ENCODE measurements around the gene SNX22.

The SNX22 gene

GRCh38 chr15:64166102-64166890 is 14.8 kb downstream of the SNX22 start:
- no peak for ATAC-seq (replicated peaks; ENCODE audit: extremely low read depth, poor library complexity, severe bottlenecking)
- no peaks in the 10 kb centered on the region for H3K9me3 Mint-ChIP-seq
- peaks cover 9% of the 10 kb centered on the region for H3K4me1 Mint-ChIP-seq
- DNase-seq (ENCODE audit: low spot score in 2 of 2): no peak
- H3K27ac Mint-ChIP-seq (ENCODE audit: low read depth): no peak overlapping the region
- H3K4me3 Mint-ChIP-seq: no peak overlapping the region
- H3K36me3 Mint-ChIP-seq (ENCODE audit: insufficient read depth): peaks cover 19% of the 10 kb centered on the region
- H3K27me3 Mint-ChIP-seq: no peaks in the 10 kb centered on the region

GRCh38 chr15:64180235-64180824 is 28.8 kb downstream of the SNX22 start:
- no peak overlapping the region for H3K27ac Mint-ChIP-seq (ENCODE audit: low read depth)
- H3K27me3 Mint-ChIP-seq: no peaks in the 10 kb centered on the region
- peaks cover 14% of the 10 kb centered on the region for H3K36me3 Mint-ChIP-seq (ENCODE audit: insufficient read depth)
- H3K4me3 Mint-ChIP-seq: no peak overlapping the region
- DNase-seq (ENCODE audit: low spot score in 2 of 2) (no peak), ATAC-seq (replicated peaks; ENCODE audit: extremely low read depth, poor library complexity, severe bottlenecking) (no peak)
- H3K9me3 Mint-ChIP-seq: no peaks in the 10 kb centered on the region
- no peaks in the 10 kb centered on the region for H3K4me1 Mint-ChIP-seq

- H3K4me1 Mint-ChIP-seq: peaks cover 3% of the 10 kb centered on the region
- DNase-seq (ENCODE audit: low spot score in 2 of 2) (no peak), ATAC-seq (replicated peaks; ENCODE audit: extremely low read depth, poor library complexity, severe bottlenecking) (no peak)
- peaks cover 17% of the 10 kb centered on the region for H3K36me3 Mint-ChIP-seq (ENCODE audit: insufficient read depth)
- no peak overlapping the region for H3K27ac Mint-ChIP-seq (ENCODE audit: low read depth)
- H3K9me3 Mint-ChIP-seq: no peaks in the 10 kb centered on the region
- no peak overlapping the region for H3K4me3 Mint-ChIP-seq
- H3K27me3 Mint-ChIP-seq: no peaks in the 10 kb centered on the region
Measured at GRCh38 chr15:64182859-64183370, 31.4 kb downstream of the SNX22 start.

- ATAC-seq (replicated peaks; ENCODE audit: extremely low read depth, poor library complexity, severe bottlenecking): no peak
- Mint-ChIP-seq H3K9me3 (no peaks in the 10 kb centered on the region), H3K27ac (ENCODE audit: low read depth) (no peak overlapping the region), H3K27me3 (no peaks in the 10 kb centered on the region), H3K36me3 (ENCODE audit: insufficient read depth) (peaks cover 15% of the 10 kb centered on the region), H3K4me1 (peaks cover 12% of the 10 kb centered on the region), H3K4me3 (no peak overlapping the region)
- DNase-seq (ENCODE audit: low spot score in 2 of 2): no peak
Measured at GRCh38 chr15:64185146-64185911, 33.8 kb downstream of the SNX22 start.

GRCh38 chr15:64187396-64188191 is 36.1 kb downstream of the SNX22 start:
- ATAC-seq (replicated peaks; ENCODE audit: extremely low read depth, poor library complexity, severe bottlenecking) (no peak), DNase-seq (ENCODE audit: low spot score in 2 of 2) (no peak)
- Mint-ChIP-seq H3K36me3 (ENCODE audit: insufficient read depth) (peaks cover 9% of the 10 kb centered on the region), H3K27me3 (no peaks in the 10 kb centered on the region), H3K9me3 (no peaks in the 10 kb centered on the region), H3K27ac (ENCODE audit: low read depth) (peak overlapping the region; percentile 69), H3K4me1 (peaks cover 12% of the 10 kb centered on the region), H3K4me3 (peak overlapping the region; percentile 67)

GRCh38 chr15:64191971-64192830 is 40.7 kb downstream of the SNX22 start:
- no peak for DNase-seq (ENCODE audit: low spot score in 2 of 2)
- H3K4me3 Mint-ChIP-seq: no peak overlapping the region
- no peak for ATAC-seq (replicated peaks; ENCODE audit: extremely low read depth, poor library complexity, severe bottlenecking)
- H3K4me1 Mint-ChIP-seq: peaks cover 12% of the 10 kb centered on the region
- H3K36me3 Mint-ChIP-seq (ENCODE audit: insufficient read depth): peaks cover 18% of the 10 kb centered on the region
- H3K27ac Mint-ChIP-seq (ENCODE audit: low read depth): no peak overlapping the region
- H3K9me3 Mint-ChIP-seq: no peaks in the 10 kb centered on the region
- no peaks in the 10 kb centered on the region for H3K27me3 Mint-ChIP-seq

- Mint-ChIP-seq H3K9me3 (no peaks in the 10 kb centered on the region), H3K27me3 (no peaks in the 10 kb centered on the region), H3K36me3 (ENCODE audit: insufficient read depth) (peaks cover 26% of the 10 kb centered on the region), H3K27ac (ENCODE audit: low read depth) (no peak overlapping the region), H3K4me3 (no peak overlapping the region), H3K4me1 (no peaks in the 10 kb centered on the region)
- no peak for DNase-seq (ENCODE audit: low spot score in 2 of 2)
- ATAC-seq (replicated peaks; ENCODE audit: extremely low read depth, poor library complexity, severe bottlenecking): no peak
Measured at GRCh38 chr15:64193971-64194370, 42.4 kb downstream of the SNX22 start.

GRCh38 chr15:64197425-64197824 is 45.9 kb downstream of the SNX22 start:
- no peak overlapping the region for H3K27ac Mint-ChIP-seq (ENCODE audit: low read depth)
- H3K9me3 Mint-ChIP-seq: no peaks in the 10 kb centered on the region
- ATAC-seq (replicated peaks; ENCODE audit: extremely low read depth, poor library complexity, severe bottlenecking) (no peak), DNase-seq (ENCODE audit: low spot score in 2 of 2) (no peak)
- no peak overlapping the region for H3K4me3 Mint-ChIP-seq
- peaks cover 32% of the 10 kb centered on the region for H3K36me3 Mint-ChIP-seq (ENCODE audit: insufficient read depth)
- no peaks in the 10 kb centered on the region for H3K4me1 Mint-ChIP-seq
- H3K27me3 Mint-ChIP-seq: no peaks in the 10 kb centered on the region

- no peak for ATAC-seq (replicated peaks; ENCODE audit: extremely low read depth, poor library complexity, severe bottlenecking)
- no peak overlapping the region for H3K27ac Mint-ChIP-seq (ENCODE audit: low read depth)
- H3K9me3 Mint-ChIP-seq: no peaks in the 10 kb centered on the region
- no peak for DNase-seq (ENCODE audit: low spot score in 2 of 2)
- H3K4me1 Mint-ChIP-seq: no peaks in the 10 kb centered on the region
- H3K27me3 Mint-ChIP-seq: no peaks in the 10 kb centered on the region
- no peak overlapping the region for H3K4me3 Mint-ChIP-seq
- H3K36me3 Mint-ChIP-seq (ENCODE audit: insufficient read depth): peaks cover 28% of the 10 kb centered on the region
Measured at GRCh38 chr15:64205202-64205601, 53.7 kb downstream of the SNX22 start.

Measured in central memory CD8-positive, alpha-beta T cell (primary cell).